HepG2 (cell line): ENCODE results near the gene PC. TPM values are rescaled to one million over a fixed set of nuclear protein-coding genes. Genes with fewer than 3 reads are reported as not detected.

ENCODE experiments used
- ATAC-seq: fragments of 200-7000 bp; cut with Tn5 transposase; 3 replicates; pipeline ENCODE4 v1.9.1; 2020; ENCODE audit warnings: mild to moderate bottlenecking, moderate library complexity
- BruUV-seq: library from RNA; stranded (reverse); fragments of 400-500 nt; replicated peaks from 2 replicates; lab custom pipeline; 2021; lab: Mats Ljungman, UMichigan
- CTCF ChIA-PET: fragments of 300-600 bp; formaldehyde crosslinking; extraction: SDS; loops from one replicate; lab custom pipeline; 2021; ENCODE audit warnings: low total read pairs, inconsistent platforms, low intra/inter-chr PET ratio; lab: Yijun Ruan, JAX
- POLR2A ChIA-PET: fragments of 350-600 bp; sonication (Branson Sonifier 250); formaldehyde crosslinking; loops from one replicate; lab custom pipeline; 2020; ENCODE audit warnings: antibody characterized with exemption, inconsistent platforms; lab: Yijun Ruan, JAX
- DNase-seq: peaks from one replicate; pipeline ENCODE4 v3.0.0-alpha.2; 2015; ENCODE audit warnings: low spot score
- FAIRE-seq: peaks from 3 replicates; lab custom pipeline; 2011; peaks lifted over from hg19 to GRCh38; lab: Jason Lieb, UNC
- H2AFZ ChIP-seq: one replicate; pipeline ENCODE4 v1.6.1; 2011; ENCODE audit warnings: low read length, inconsistent platforms
- H3K27ac ChIP-seq: fragments of 300-600 bp; 3 replicates; pipeline ENCODE4 v1.8.0; 2011; ENCODE audit warnings: mixed run types, mild to moderate bottlenecking, mixed read lengths, low read length, inconsistent platforms; ENCODE audit not compliant: insufficient read depth; ENCODE audit errors: extremely low read length
- H3K27me3 ChIP-seq, 2 experiments: fragments of 200-600 bp in 1 of 2; 2 replicates in 1 of 2; 3 replicates in 1 of 2; pipeline versions ENCODE4 v1.6.0 to v1.8.0; 2011; ENCODE audit warnings: low read length in 2 of 2, mild to moderate bottlenecking in 2 of 2, moderate library complexity in 2 of 2, inconsistent platforms in 1 of 2; ENCODE audit not compliant: insufficient read depth in 2 of 2, control insufficient read depth in 1 of 2
- H3K36me3 ChIP-seq, 2 experiments: fragments of 200-600 bp in 1 of 2; replicated peaks in 1 of 2; 2 replicates in 1 of 2; 3 replicates in 1 of 2; pipeline versions ENCODE4 v1.5.1 to v1.8.0; 2011; ENCODE audit warnings: low read length in 2 of 2, inconsistent platforms in 1 of 2; ENCODE audit not compliant: insufficient read depth in 2 of 2, control insufficient read depth in 1 of 2
- H3K4me1 ChIP-seq: 2 replicates; pipeline ENCODE4 v1.5.1; 2012; ENCODE audit warnings: low read length, inconsistent platforms; ENCODE audit not compliant: insufficient read depth
- H3K4me2 ChIP-seq: 2 replicates; pipeline ENCODE4 v1.6.0; 2011; ENCODE audit warnings: low read depth, low read length, inconsistent platforms
- H3K4me3 ChIP-seq, 3 experiments: fragments of 200-600 bp in 1 of 3; sonication (generic), shearing (Covaris generic) in 1 of 3; replicated peaks in 1 of 3; 2 replicates each; pipeline ENCODE4 v1.5.1; 2011 to 2016; ENCODE audit warnings: low read length in 3 of 3, inconsistent platforms in 2 of 3, low read depth in 2 of 3, mild to moderate bottlenecking in 2 of 3, control low read depth in 1 of 3, mixed read lengths in 1 of 3; ENCODE audit not compliant: insufficient read depth in 1 of 3
- H3K79me2 ChIP-seq: one replicate; pipeline ENCODE4 v1.6.1; 2011; ENCODE audit warnings: low read length, inconsistent platforms; ENCODE audit not compliant: insufficient read depth
- H3K9ac ChIP-seq: 2 replicates; pipeline ENCODE4 v1.6.0; 2011; ENCODE audit warnings: mild to moderate bottlenecking, low read depth, low read length, inconsistent platforms; ENCODE audit not compliant: insufficient read depth
- H3K9me3 ChIP-seq: 2 replicates; pipeline ENCODE4 v1.5.1; 2012; ENCODE audit warnings: mild to moderate bottlenecking, low read length
- H4K20me1 ChIP-seq: 2 replicates; pipeline ENCODE4 v1.6.0; 2011; ENCODE audit warnings: inconsistent platforms, mild to moderate bottlenecking, low read length, moderate library complexity; ENCODE audit not compliant: insufficient read depth
- GZF1 ChIP-seq: sonication (generic); formaldehyde crosslinking; IDR thresholded peaks from 2 replicates; pipeline ENCODE4 v1.5.1; 2020; ENCODE audit warnings: mild to moderate bottlenecking, missing genetic modification reagents
- MED1 ChIP-seq: sonication (generic); formaldehyde crosslinking; IDR thresholded peaks from 2 replicates; pipeline ENCODE4 v1.4.0; 2020; ENCODE audit warnings: missing genetic modification reagents
- MXD3 ChIP-seq: IDR thresholded peaks from 2 replicates; pipeline ENCODE4 v1.6.1; 2016; ENCODE audit warnings: mild to moderate bottlenecking, missing biosample characterization, missing genetic modification reagents
- NCOR1 ChIP-seq: fragments of 200-600 bp; sonication (generic); IDR thresholded peaks from 2 replicates; pipeline ENCODE4 v1.7.0; 2017; ENCODE audit warnings: antibody characterized with exemption, low read length, borderline replicate concordance
- PRDM10 ChIP-seq: sonication (generic); formaldehyde crosslinking; IDR thresholded peaks from 2 replicates; pipeline ENCODE4 v1.4.0; 2020; ENCODE audit warnings: low read depth, missing genetic modification reagents
- RELA ChIP-seq: sonication (generic); formaldehyde crosslinking; IDR thresholded peaks from 2 replicates; pipeline ENCODE4 v1.4.0; 2020; ENCODE audit warnings: missing genetic modification reagents
- SNAPC5 ChIP-seq: sonication (generic); formaldehyde crosslinking; IDR thresholded peaks from 2 replicates; pipeline ENCODE4 v1.8.1; 2023; ENCODE audit warnings: mild to moderate bottlenecking, missing genetic modification reagents, borderline replicate concordance
- THAP8 ChIP-seq: sonication (generic); formaldehyde crosslinking; IDR thresholded peaks from 2 replicates; pipeline ENCODE4 v1.5.1; 2020; ENCODE audit warnings: missing genetic modification reagents, mild to moderate bottlenecking, borderline replicate concordance
- ZBTB43 ChIP-seq: sonication (generic); formaldehyde crosslinking; conservative IDR thresholded peaks from 2 replicates; pipeline ENCODE4 v1.4.0; 2020; ENCODE audit warnings: missing genetic modification reagents
- ZNF260 ChIP-seq: sonication (generic); formaldehyde crosslinking; IDR thresholded peaks from 2 replicates; pipeline ENCODE4 v1.4.0; 2020; ENCODE audit warnings: missing genetic modification reagents, low read depth, mild to moderate bottlenecking, borderline replicate concordance
- ZNF274 ChIP-seq: sonication (generic); formaldehyde crosslinking; IDR thresholded peaks from 2 replicates; pipeline ENCODE4 v1.5.1; 2020; ENCODE audit warnings: mild to moderate bottlenecking, missing genetic modification reagents
- ZNF276 ChIP-seq: sonication (generic); formaldehyde crosslinking; IDR thresholded peaks from 2 replicates; pipeline ENCODE4 v1.4.0; 2020; ENCODE audit warnings: mild to moderate bottlenecking, low read depth, missing genetic modification reagents
- ZNF614 ChIP-seq: IDR thresholded peaks from 2 replicates; pipeline ENCODE4 v1.6.1; 2018; ENCODE audit warnings: missing biosample characterization, missing genetic modification reagents, inconsistent platforms, borderline replicate concordance
- ZNF746 ChIP-seq: sonication (generic); formaldehyde crosslinking; IDR thresholded peaks from 2 replicates; pipeline ENCODE4 v1.8.0; 2022; ENCODE audit warnings: mild to moderate bottlenecking, missing genetic modification reagents
- ZNF83 ChIP-seq: sonication (generic); formaldehyde crosslinking; IDR thresholded peaks from 2 replicates; pipeline ENCODE4 v1.4.0; 2020; ENCODE audit warnings: missing genetic modification reagents, mild to moderate bottlenecking, borderline replicate concordance
- WGBS: methylation state at CpG from one replicate; pipeline ENCODE4 v1.1.6; 2017; ENCODE audit warnings: low lambda C conversion rate; 5-methylcytosine and 5-hydroxymethylcytosine counted together
- in situ Hi-C: cut with HindIII; loops from 2 replicates; pipeline ENCODE4 v1.10.0; 2017; ENCODE audit warnings: low pct_unique_long_range_greater_than_20kb; ENCODE audit not compliant: extremely low pct_ligation_motif_present
- intact Hi-C: fragments of 100-400 bp; cut with micrococcal nuclease; formaldehyde crosslinking; loops from one replicate; pipeline ENCODE4 v1.10.0; 2022; ENCODE audit not compliant: unreplicated experiment
- polyA plus RNA-seq, 8 experiments: library from polyadenylated mRNA; depleted of rRNA in 3 of 8; stranded (reverse) in 7 of 8; unstranded in 1 of 8; fragments of >200 nt; fragmentation: Illumina TruSeq in 4 of 8; extraction: Trizol in 4 of 8; gene quantifications; 2 replicates each; pipeline versions ENCODE4 v1.2.1 to v1.2.3, GENCODE V29; 2011 to 2016; ENCODE audit warnings: low read depth in 4 of 8, missing spikeins in 1 of 8, mixed read lengths in 1 of 8; ENCODE audit not compliant: insufficient read depth in 1 of 8
- total RNA-seq, 5 experiments: library from RNA; depleted of rRNA; stranded (reverse); fragments of >200 nt; fragmentation: Illumina TruSeq; extraction: Trizol; gene quantifications; 2 replicates each; pipeline ENCODE4 v1.2.3, GENCODE V29; 2016; ENCODE audit warnings: low read depth in 1 of 5

Gene PC
- total and polyA plus RNA-seq, 2 of the 13 experiments (the other 11 are each of a cell fraction or from before 2014, with no cell fraction given): 29.0 to 39.0 TPM

- Histone ChIP-seq H2AFZ (no peak overlapping the region), H3K27me3 (no peaks in the 10 kb centered on the region), H3K4me3 (peak overlapping the region; percentile 47 to 70 (median 60)), H4K20me1 (no peaks in the 10 kb centered on the region), H3K4me2 (peak overlapping the region; percentile 97), H3K4me1 (peaks cover 95% of the 10 kb centered on the region), H3K36me3 (0 out of 5 replicates have a peak, but pooled peaks cover 0 to 2% of the 10 kb centered on the region in 2 experiments), H3K27ac (peak overlapping the region; percentile 89), H3K9me3 (no peaks in the 10 kb centered on the region), H3K9ac (peak overlapping the region; percentile 74), H3K79me2 (peaks cover 51% of the 10 kb centered on the region)
- WGBS: 7% methylated on average over 11 of the region's 14 CpGs
- in situ Hi-C loops: no loop called here
- FAIRE-seq: peak; percentile 76
- peak; percentile 81 for DNase-seq
- peak; percentile 45 for ATAC-seq
- CTCF ChIA-PET: no interaction called here
- POLR2A ChIA-PET: interaction anchor here (0.7 to 4.0 kb wide), 7 partner anchors 9 to 65 kb away, joined by 3 to 15 read pairs (median 3); partner anchors contain the start of gene PC
- intact Hi-C loops: loop anchor here (5.0 kb wide), 1 partner anchor 51 kb away; the partner anchor contains the start of gene PC
- TSS peak; percentile 81 for BruUV-seq
- TF ChIP-seq ZNF746 (CRISPR knock-in tag): no peak
- TF ChIP-seq ZBTB43: no peak
- TF ChIP-seq MXD3 (CRISPR knock-in tag): no peak
- TF ChIP-seq ZNF276 (CRISPR knock-in tag): no peak
- TF ChIP-seq MED1 (CRISPR knock-in tag): peak; percentile 72; the same call in 1 of the 2 replicates
- 0 out of 2 replicates have a peak, but pooled peaks have one; percentile 8 for TF ChIP-seq ZNF274 (CRISPR knock-in tag)
- no peak for TF ChIP-seq ZNF83 (CRISPR knock-in tag)
- no peak for TF ChIP-seq GZF1 (CRISPR knock-in tag)
- TF ChIP-seq RELA (CRISPR knock-in tag): no peak
- peak; percentile 50; the same call in 1 of the 2 replicates for TF ChIP-seq NCOR1
- TF ChIP-seq SNAPC5 (CRISPR knock-in tag): no peak
- TF ChIP-seq ZNF614 (CRISPR knock-in tag): no peak
- 0 out of 2 replicates have a peak, but pooled peaks have one; percentile 39 for TF ChIP-seq PRDM10 (CRISPR knock-in tag)
- no peak for TF ChIP-seq ZNF260
- no peak for TF ChIP-seq THAP8 (CRISPR knock-in tag)
These were observed 52.0 kb downstream of the PC start for GRCh38 chr11:66906061-66906733.
